Activated gamma-delta T cell treated with Interleukin-2 at 50 U/mL for 16 hours (primary cell): ENCODE measurements around the gene TCL1A.
"Not testable (repeated sequence)": the region's sequence is repeated elsewhere in the genome, so short reads cannot be mapped to it uniquely, and the experiment has no call there.

Experiments used
- DNase-seq: peaks from one replicate; pipeline ENCODE4 v3.0.0-alpha.2; 2020

Gene TCL1A

DNA sequence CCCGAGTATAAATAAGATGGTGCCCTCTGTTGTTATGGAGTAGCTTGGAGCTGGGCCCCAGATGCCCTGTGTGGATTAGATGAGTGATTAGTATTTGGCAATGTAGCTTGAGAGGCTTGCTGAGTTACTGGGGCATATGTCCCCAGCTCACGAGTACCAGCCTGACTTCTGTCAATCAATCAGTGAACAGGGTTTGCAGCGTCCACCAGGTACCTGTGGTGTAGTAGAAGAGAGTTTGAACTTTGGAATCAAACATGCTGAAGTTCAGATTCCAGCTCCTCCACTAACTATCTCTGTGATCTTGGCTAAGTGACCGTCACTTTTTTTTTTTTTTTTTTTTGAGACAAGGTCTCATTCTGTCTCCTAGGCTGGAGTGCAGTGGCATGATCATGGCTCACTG, 39.3 kb downstream of the TCL1A start:
- no peak for DNase-seq

- DNase-seq: no peak
Measured at GRCh38 chr14:95668235-95668772, 45.6 kb downstream of the TCL1A start.

GRCh38 chr14:95667249-95667693, 46.7 kb downstream of the TCL1A start:
- DNase-seq: no peak

DNA sequence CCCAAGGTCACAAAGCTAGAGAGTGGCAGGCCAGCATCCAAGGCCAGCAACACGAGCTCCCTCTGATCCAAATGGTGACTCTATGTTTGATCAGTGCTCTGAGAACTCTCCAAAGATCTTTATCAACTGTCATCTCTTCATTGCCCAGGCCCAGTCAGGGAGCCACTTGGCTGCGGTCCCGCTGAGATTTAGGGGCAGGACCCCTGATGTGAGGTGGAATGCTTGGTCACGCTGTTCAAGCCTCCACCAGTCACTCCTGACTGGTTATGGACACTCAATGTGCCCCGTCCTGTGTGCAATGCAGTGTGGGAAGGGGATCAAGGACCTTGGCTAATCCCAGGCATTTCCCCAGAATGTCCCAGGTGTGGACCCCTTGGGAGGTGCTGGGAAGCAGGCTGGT, 47.5 kb downstream of the TCL1A start:
- DNase-seq: no peak

- DNase-seq: not testable (repeated sequence)
Measured at GRCh38 chr14:95665530-95665929, 48.4 kb downstream of the TCL1A start.

DNA sequence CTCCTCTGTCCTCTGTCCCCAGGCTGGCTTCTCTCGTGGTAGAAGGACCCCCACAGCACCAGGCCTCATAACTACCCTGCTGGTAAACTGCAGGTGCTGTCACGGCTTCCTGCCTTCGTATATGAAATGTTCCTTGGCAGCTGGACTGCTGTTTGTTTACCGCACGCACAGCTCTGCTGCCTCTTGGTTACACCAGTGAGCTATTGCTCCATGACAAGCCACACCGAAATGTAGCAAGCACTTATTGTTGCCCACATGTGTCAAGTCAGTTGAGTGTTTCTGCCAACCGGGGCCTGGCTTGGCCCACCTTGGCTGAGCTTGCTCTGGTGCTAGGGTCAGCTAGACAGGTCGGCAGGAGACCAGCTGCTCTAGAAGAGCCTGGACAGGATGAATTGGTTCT, 49.4 kb downstream of the TCL1A start:
- DNase-seq: no peak

GRCh38 chr14:95664066-95664465, 49.9 kb downstream of the TCL1A start:
- no peak for DNase-seq

DNA sequence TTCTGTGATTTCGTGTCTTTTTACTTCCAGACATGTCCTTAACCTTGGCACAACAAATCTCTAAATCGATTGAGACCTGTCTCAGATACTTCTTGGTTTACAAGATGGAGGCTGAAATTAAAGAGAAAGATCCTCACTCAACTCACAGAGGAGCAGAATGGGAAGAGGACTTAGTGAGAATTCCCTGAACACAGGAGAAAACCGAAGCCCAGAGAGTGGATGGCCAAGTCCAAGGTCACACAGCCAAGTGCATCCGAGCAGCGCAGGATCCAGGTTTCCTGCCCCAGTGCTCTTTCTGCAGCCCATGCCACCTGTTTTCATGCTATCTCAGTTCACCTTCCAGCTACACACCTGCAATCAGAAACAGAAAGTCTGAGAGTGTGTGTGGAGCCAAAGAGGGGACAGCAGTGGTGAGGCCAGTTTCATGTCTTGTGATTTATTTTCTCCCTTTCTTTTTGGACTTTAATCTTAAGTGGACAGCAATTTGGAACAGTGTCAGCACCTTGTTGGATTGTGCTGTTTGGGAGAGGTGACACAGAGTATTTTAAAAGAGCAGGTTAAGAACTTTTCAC, 50.6 kb downstream of the TCL1A start:
- DNase-seq: no peak

- DNase-seq: no peak
Measured at GRCh38 chr14:95662376-95663186, 51.3 kb downstream of the TCL1A start.

DNA sequence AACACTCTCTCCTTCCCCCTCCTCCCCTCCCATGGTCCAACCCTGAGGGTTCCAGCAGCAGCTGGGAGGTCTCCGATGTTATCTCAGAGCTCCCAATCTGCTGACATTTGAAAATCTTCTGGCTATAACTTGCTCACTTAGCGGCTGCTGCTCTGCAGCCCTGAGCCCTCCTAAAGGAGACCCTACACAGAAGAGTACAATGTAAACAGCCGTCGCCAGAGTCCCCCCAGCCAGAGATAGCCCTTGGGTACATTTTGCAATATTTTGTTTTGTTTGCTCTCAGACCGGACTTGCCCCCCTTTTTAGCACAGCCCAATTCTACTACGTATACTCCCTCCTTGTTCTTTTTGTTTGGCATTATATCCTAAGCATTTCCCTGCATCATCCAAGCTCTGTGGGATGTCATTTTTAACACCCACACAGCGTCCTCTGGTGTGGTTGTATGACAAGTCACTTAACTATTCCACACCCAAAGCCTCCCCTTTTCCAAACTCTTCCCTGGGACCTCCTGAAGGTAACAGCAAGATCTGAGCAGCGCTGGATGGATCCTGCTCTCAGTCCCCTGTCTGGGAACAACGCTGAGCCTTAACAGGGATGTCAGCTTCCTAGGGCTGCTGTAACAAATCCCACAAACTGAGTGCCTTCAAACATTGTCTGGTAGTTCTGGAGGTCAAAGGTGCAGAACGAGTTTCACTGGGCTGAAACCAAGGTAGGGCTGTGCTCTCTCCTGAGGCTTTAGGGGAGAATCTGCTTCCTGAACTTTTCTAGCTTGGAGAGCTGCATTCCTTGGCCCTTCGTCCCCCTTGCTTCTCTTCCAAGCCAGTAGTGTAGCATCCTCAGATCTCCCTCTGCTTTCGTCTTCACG, 53.0 kb downstream of the TCL1A start:
- DNase-seq: no peak

- DNase-seq: no peak
Measured at GRCh38 chr14:95659990-95660385, 53.9 kb downstream of the TCL1A start.
